Keratinocyte (primary cell): Measurements from ENCODE around the gene CEP68. TPM values are rescaled to one million over a fixed set of nuclear protein-coding genes. Genes with fewer than 3 reads are reported as not detected.

ENCODE experiments used
- DNase-seq: peaks from one replicate; pipeline ENCODE4 v3.0.0-alpha.2; 2011; ENCODE audit warnings: low read depth, missing footprints, low spot score
- FAIRE-seq: peaks from 2 replicates; lab custom pipeline; 2011; peaks lifted over from hg19 to GRCh38; lab: Jason Lieb, UNC
- H2AFZ ChIP-seq: 2 replicates; pipeline ENCODE4 v1.6.0; 2012; ENCODE audit warnings: low read length, control low read depth, inconsistent platforms; ENCODE audit not compliant: control insufficient read depth
- H3K27ac ChIP-seq: 2 replicates; pipeline ENCODE4 v1.5.1; 2011; ENCODE audit warnings: low read length; ENCODE audit not compliant: control insufficient read depth, insufficient read depth
- H3K27me3 ChIP-seq: 3 replicates; pipeline ENCODE4 v1.6.0; 2011; ENCODE audit warnings: low read length; ENCODE audit not compliant: control insufficient read depth, insufficient read depth; ENCODE audit errors: extremely low read depth
- H3K36me3 ChIP-seq, 2 experiments: 2 replicates in 1 of 2; 3 replicates in 1 of 2; pipeline ENCODE4 v1.5.1; 2011; ENCODE audit warnings: low read length in 2 of 2, mild to moderate bottlenecking in 1 of 2; ENCODE audit not compliant: control insufficient read depth in 2 of 2, insufficient read depth in 2 of 2; ENCODE audit errors: extremely low read depth in 1 of 2
- H3K4me1 ChIP-seq: 3 replicates; pipeline ENCODE4 v1.5.1; 2011; ENCODE audit warnings: low read length; ENCODE audit not compliant: control insufficient read depth, insufficient read depth; ENCODE audit errors: extremely low read depth
- H3K4me2 ChIP-seq: 3 replicates; pipeline ENCODE4 v1.6.0; 2011; ENCODE audit warnings: low read depth, low read length; ENCODE audit not compliant: control insufficient read depth, insufficient read depth; ENCODE audit errors: extremely low read depth
- H3K4me3 ChIP-seq, 3 experiments: fragments of 200-600 bp in 1 of 3; sonication (generic) in 1 of 3; 2 replicates in 2 of 3; 3 replicates in 1 of 3; pipeline ENCODE4 v1.5.1; 2011 to 2016; ENCODE audit warnings: low read length in 3 of 3, mild to moderate bottlenecking in 3 of 3, control low read depth in 2 of 3, inconsistent platforms in 1 of 3, low read depth in 1 of 3, mixed read lengths in 1 of 3, mixed run types in 1 of 3, moderate library complexity in 1 of 3; ENCODE audit not compliant: control insufficient read depth in 2 of 3, insufficient read depth in 2 of 3; ENCODE audit errors: extremely low read depth in 1 of 3
- H3K79me2 ChIP-seq: 2 replicates; pipeline ENCODE4 v1.6.0; 2012; ENCODE audit warnings: low read length; ENCODE audit not compliant: control insufficient read depth, insufficient read depth
- H3K9ac ChIP-seq: 3 replicates; pipeline ENCODE4 v1.6.0; 2011; ENCODE audit warnings: low read length; ENCODE audit not compliant: control insufficient read depth, insufficient read depth; ENCODE audit errors: extremely low read depth
- H3K9me1 ChIP-seq: 3 replicates; pipeline ENCODE4 v1.6.0; 2011; ENCODE audit warnings: low read length; ENCODE audit not compliant: control insufficient read depth, insufficient read depth; ENCODE audit errors: extremely low read depth
- H3K9me3 ChIP-seq: 2 replicates; pipeline ENCODE4 v1.5.1; 2012; ENCODE audit warnings: low read depth, low read length; ENCODE audit not compliant: control insufficient read depth
- H4K20me1 ChIP-seq: 3 replicates; pipeline ENCODE4 v1.6.0; 2011; ENCODE audit warnings: low read length; ENCODE audit not compliant: control insufficient read depth, insufficient read depth; ENCODE audit errors: extremely low read depth
- CTCF ChIP-seq, 3 experiments: IDR thresholded peaks in 1 of 3; conservative IDR thresholded peaks in 1 of 3; optimal IDR thresholded peaks in 1 of 3; 2 replicates in 2 of 3; 3 replicates in 1 of 3; pipeline versions ENCODE3 to v1.5.1; 2011; ENCODE audit warnings: low read length in 3 of 3, mild to moderate bottlenecking in 3 of 3, moderate library complexity in 2 of 3, control low read depth in 1 of 3, inconsistent platforms in 1 of 3; ENCODE audit not compliant: insufficient read depth in 2 of 3; ENCODE audit errors: extremely low read depth in 1 of 3
- EZH2 ChIP-seq: IDR thresholded peaks from one replicate; pipeline ENCODE4 v1.6.1; 2012; ENCODE audit warnings: inconsistent platforms, mild to moderate bottlenecking, low read length, moderate library complexity
- dilution Hi-C: fragments of 300-500 bp; cut with MboI; formaldehyde crosslinking; loops from one replicate; pipeline ENCODE4 v1.7.0; 2020; ENCODE audit warnings: low sequenced_read_pairs; ENCODE audit not compliant: extremely low pct_ligation_motif_present
- polyA plus RNA-seq, 5 experiments: library from polyadenylated mRNA; depleted of rRNA in 3 of 5; stranded (reverse) in 3 of 5; stranded (forward) in 1 of 5; unstranded in 1 of 5; fragments of >200 nt; gene quantifications; 1 replicate in 1 of 5; 2 replicates in 3 of 5; 3 replicates in 1 of 5; pipeline versions ENCODE4 v1.2.1 to v1.2.3, GENCODE V29; 2011 to 2012; ENCODE audit warnings: missing spikeins in 2 of 5, low read depth in 1 of 5, low replicate concordance in 1 of 5

Gene CEP68
- polyA plus RNA-seq, 1 donor (not counting 4 experiments of a cell fraction or from before 2014, with no cell fraction given): 4.1 TPM

GRCh38 chr2:65075176-65075575 is 19.0 kb downstream of the CEP68 start:
- Histone ChIP-seq H3K36me3 (peaks cover 18 to 37% of the 10 kb centered on the region in 2 experiments), H3K27me3 (no peaks in the 10 kb centered on the region), H3K4me3 (no peak overlapping the region), H3K9me1 (peaks cover 4% of the 10 kb centered on the region), H3K9me3 (no peaks in the 10 kb centered on the region), H2AFZ (no peak overlapping the region), H3K27ac (no peak overlapping the region), H3K9ac (no peak overlapping the region), H4K20me1 (peaks cover 5% of the 10 kb centered on the region), H3K4me1 (peaks cover 31% of the 10 kb centered on the region), H3K4me2 (no peak overlapping the region), H3K79me2 (no peaks in the 10 kb centered on the region)
- FAIRE-seq (no peak), DNase-seq (no peak)
- TF ChIP-seq CTCF (optimal IDR thresholded peaks at IDR 0.05 in 1 of 3, IDR thresholded peaks at IDR 0.05 in 1 of 3, conservative IDR thresholded peaks at IDR 0.05 in 1 of 3; ENCODE audit: extremely low read depth in 1 of 3, insufficient read depth in 2 of 3, low read length in 3 of 3): no peak
- TF ChIP-seq EZH2: no peak
- dilution Hi-C loops: no loop called here

GRCh38 chr2:65075605-65076344 is 19.6 kb downstream of the CEP68 start:
- Histone ChIP-seq H3K27ac (no peak overlapping the region), H3K4me1 (peaks cover 25% of the 10 kb centered on the region), H3K79me2 (no peaks in the 10 kb centered on the region), H3K4me2 (no peak overlapping the region), H2AFZ (no peak overlapping the region), H4K20me1 (peaks cover 5% of the 10 kb centered on the region), H3K27me3 (no peaks in the 10 kb centered on the region), H3K4me3 (no peak overlapping the region), H3K9ac (no peak overlapping the region), H3K9me1 (peaks cover 4% of the 10 kb centered on the region), H3K36me3 (peaks cover 18 to 37% of the 10 kb centered on the region in 2 experiments), H3K9me3 (no peaks in the 10 kb centered on the region)
- TF ChIP-seq EZH2: no peak
- TF ChIP-seq CTCF (optimal IDR thresholded peaks at IDR 0.05 in 1 of 3, IDR thresholded peaks at IDR 0.05 in 1 of 3, conservative IDR thresholded peaks at IDR 0.05 in 1 of 3; ENCODE audit: extremely low read depth in 1 of 3, insufficient read depth in 2 of 3, low read length in 3 of 3): no peak
- DNase-seq (no peak), FAIRE-seq (no peak)
- dilution Hi-C loops: no loop called here
